Adrenal gland (tissue), 12 donors: Measurements from ENCODE around the gene UBE2QL1. TPM values are rescaled to one million over a fixed set of nuclear protein-coding genes. Genes with fewer than 3 reads are reported as not detected.

Experiments used
- DNase-seq, 7 donors: peaks; one replicate each; pipeline ENCODE4 v3.0.0-alpha.2; 2019 to 2020
- H3K27ac ChIP-seq, 5 donors: fragments of 200-600 bp; sonication (generic) in 4 of 5; 1 replicate in 3 of 5; 2 replicates in 2 of 5; pipeline versions ENCODE4 v1.5.1 to v1.8.0; 2016 to 2020; ENCODE audit warnings: mild to moderate bottlenecking in 1 of 5
- H3K27me3 ChIP-seq: fragments of 200-600 bp; 2 replicates; pipeline ENCODE4 v1.8.0; 2021
- H3K36me3 ChIP-seq, 2 donors: fragments of 200-600 bp; replicated peaks in 1 of 2; 1 replicate in 1 of 2; 2 replicates in 1 of 2; pipeline versions ENCODE4 v1.5.1 to v1.8.0; 2018 to 2022
- H3K4me1 ChIP-seq, 2 donors: fragments of 200-600 bp; replicated peaks in 1 of 2; 1 replicate in 1 of 2; 2 replicates in 1 of 2; pipeline versions ENCODE4 v1.5.1 to v1.8.0; 2018 to 2021
- H3K4me3 ChIP-seq, 4 donors: fragments of 200-600 bp; sonication (generic) in 3 of 4; one replicate each; pipeline ENCODE4 v1.5.1; 2016 to 2018
- H3K9me3 ChIP-seq, 3 donors: fragments of 200-600 bp; sonication (generic) in 1 of 3; replicated peaks in 1 of 3; 1 replicate in 2 of 3; 2 replicates in 1 of 3; pipeline versions ENCODE4 v1.5.1 to v1.8.0; 2016 to 2021
- CTCF ChIP-seq, 6 experiments: fragments of 450-650 bp in 4 of 6; fragments of 200-600 bp in 2 of 6; sonication (generic) in 1 of 6; IDR thresholded peaks; 1 replicate in 5 of 6; 2 replicates in 1 of 6; pipeline versions ENCODE4 v1.5.1 to v1.8.0; 2016 to 2021; ENCODE audit warnings: antibody characterized with exemption in 6 of 6, mild to moderate bottlenecking in 2 of 6, moderate library complexity in 1 of 6
- POLR2A ChIP-seq, 2 donors: fragments of 450-650 bp; IDR thresholded peaks; one replicate each; pipeline ENCODE4 v1.6.1; 2017; ENCODE audit warnings: antibody characterized with exemption in 2 of 2, mild to moderate bottlenecking in 2 of 2, moderate library complexity in 1 of 2
- WGBS, 4 donors: extraction: QIAGEN DNeasy Blood & Tissue Kit in 2 of 4; methylation state at CpG; one replicate each; pipeline versions ENCODE4 v1.1.5 to v1.1.7; 2013 to 2017; 5-methylcytosine and 5-hydroxymethylcytosine counted together
- intact Hi-C, 2 donors: fragments of 100-400 bp; cut with DNase I; formaldehyde crosslinking; loops; one replicate each; pipeline versions ENCODE4 v1.14.1 to v1.15.0; 2022 to 2023
- polyA plus RNA-seq, 3 donors: library from polyadenylated mRNA; stranded (reverse); fragments of 200-250 nt in 2 of 3; fragments of 350-450 nt in 1 of 3; fragmentation: Illumina TruSeq in 1 of 3; extraction: RNeasy Lipid Tissue Mini Kit (QIAGEN cat#74804) in 1 of 3; gene quantifications; one replicate each; pipeline ENCODE4 v1.2.3, GENCODE V29; 2013 to 2014
- total RNA-seq, 9 donors: library from RNA; depleted of rRNA in 4 of 9; stranded (reverse); fragments of >200 nt in 4 of 9; fragments of 120-200 nt in 1 of 9; fragmentation: NEBNext Ultra II Directional in 1 of 9; extraction: Animal tissue kit (Norgen Biotek cat#: 25700) in 1 of 9; gene quantifications; one replicate each; pipeline versions ENCODE4 v1.1.0 to v1.2.4, GENCODE V29; 2013 to 2023
- donor health status: healthy with polysubstance abuse.
- donor health status: Bipolar disorder and iron deficiency.
- donor health status: DM: yes; HTN: yes; CAD: no.
- donor health status: DM: no; HTN: no; CAD: no.
- donor health status: DM: no; HTN: no; CAD: no.
- donor health status: DM: yes; HTN: yes; CAD: no.

UBE2QL1 gene
- total and polyA plus RNA-seq, 12 donors: 0.12 to 3.4 (median 1.1) TPM

- Histone ChIP-seq H3K4me3 (no peak overlapping the region), H3K36me3 (no peaks in the 10 kb centered on the region), H3K9me3 (no peaks in the 10 kb centered on the region), H3K4me1 (no peaks in the 10 kb centered on the region), H3K27me3 (no peaks in the 10 kb centered on the region), H3K27ac (no peak overlapping the region)
- TF ChIP-seq POLR2A (IDR thresholded peaks at IDR 0.05) (no peak), CTCF (IDR thresholded peaks at IDR 0.05) (no peak)
- intact Hi-C loops: no loop called here
- no peak for DNase-seq
- WGBS, 4 donors: 87 to 95% (median 93%) methylated on average over 11 to 15 of the region's 15 CpGs
Measured at GRCh38 chr5:6411141-6411540, 37.5 kb upstream of the UBE2QL1 start.

GRCh38 chr5:6412811-6413210 lies 35.8 kb upstream of the UBE2QL1 start:
- Histone ChIP-seq H3K27ac (no peak overlapping the region), H3K4me3 (no peak overlapping the region), H3K4me1 (no peaks in the 10 kb centered on the region), H3K36me3 (no peaks in the 10 kb centered on the region), H3K27me3 (no peaks in the 10 kb centered on the region), H3K9me3 (no peaks in the 10 kb centered on the region)
- DNase-seq: no peak
- TF ChIP-seq POLR2A (IDR thresholded peaks at IDR 0.05) (no peak), CTCF (IDR thresholded peaks at IDR 0.05) (no peak)
- WGBS, 4 donors: 76 to 91% (median 78%) methylated on average over 4 of the region's 4 CpGs
- intact Hi-C loops: no loop called here

- Histone ChIP-seq H3K9me3 (no peaks in the 10 kb centered on the region), H3K27ac (no peak overlapping the region), H3K27me3 (no peaks in the 10 kb centered on the region), H3K36me3 (no peaks in the 10 kb centered on the region), H3K4me1 (no peaks in the 10 kb centered on the region), H3K4me3 (no peak overlapping the region)
- WGBS, 4 donors: 92 to 97% (median 94%) methylated on average over 6 to 10 of the region's 10 CpGs
- DNase-seq: no peak
- no peak for TF ChIP-seq POLR2A (IDR thresholded peaks at IDR 0.05)
- TF ChIP-seq CTCF (IDR thresholded peaks at IDR 0.05): no peak
- intact Hi-C loops: no loop called here
Measured at GRCh38 chr5:6417657-6418056, 31.0 kb upstream of the UBE2QL1 start.

GRCh38 chr5:6418679-6419276 lies 29.9 kb upstream of the UBE2QL1 start:
- intact Hi-C loops: no loop called here
- no peak for TF ChIP-seq CTCF (IDR thresholded peaks at IDR 0.05)
- TF ChIP-seq POLR2A (IDR thresholded peaks at IDR 0.05): no peak
- 68 to 74% (median 71%) methylated on average over 3 of the region's 3 CpGs for WGBS, 4 donors
- H3K27me3 ChIP-seq: no peaks in the 10 kb centered on the region
- H3K4me3 ChIP-seq: no peak overlapping the region
- H3K27ac ChIP-seq: no peak overlapping the region
- H3K9me3 ChIP-seq: no peaks in the 10 kb centered on the region
- H3K4me1 ChIP-seq: no peaks in the 10 kb centered on the region
- H3K36me3 ChIP-seq: no peaks in the 10 kb centered on the region
- no peak for DNase-seq
